ENCODE measurements around the gene ZBTB8A. TPM values are rescaled to one million over a fixed set of nuclear protein-coding genes. Genes with fewer than 3 reads are reported as not detected.
"Not testable (repeated sequence)": the region's sequence is repeated elsewhere in the genome, so short reads cannot be mapped to it uniquely, and the experiment has no call there.

Gene ZBTB8A
- total and polyA plus RNA-seq, 2 of the 8 experiments (the other 6 are each of a cell fraction or from before 2014, with no cell fraction given): 2.9 to 10.4 TPM

DNA sequence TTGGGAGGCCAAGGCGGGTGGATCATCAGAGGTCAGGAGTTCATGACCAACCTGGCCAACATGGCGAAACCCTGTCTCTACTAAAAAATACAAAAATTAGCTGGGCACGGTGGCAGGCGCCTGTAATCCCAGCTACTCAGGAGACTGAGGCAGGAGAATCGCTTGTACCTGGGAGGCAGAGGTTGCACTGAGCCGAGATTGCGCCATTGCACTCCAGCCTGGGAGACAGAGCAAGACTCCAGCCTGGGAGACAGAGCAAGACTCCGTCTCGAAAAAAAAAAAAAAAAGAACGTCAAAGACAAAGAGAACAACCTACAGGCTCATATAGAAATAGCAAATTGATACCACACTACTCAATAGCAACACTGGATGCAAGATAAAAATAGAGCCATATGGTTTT is 10.7 kb upstream of the ZBTB8A start:
- H2AFZ ChIP-seq (ENCODE audit: low read length); H2BK120ac ChIP-seq (replicated peaks; ENCODE audit: low read depth, low read length); H2AK5ac ChIP-seq (ENCODE audit: low read depth, low read length); H4K91ac ChIP-seq (replicated peaks; ENCODE audit: insufficient read length, low read length); H2BK15ac ChIP-seq (ENCODE audit: low read length); H2BK20ac ChIP-seq (ENCODE audit: low read length); H3K23ac ChIP-seq (ENCODE audit: insufficient read length); H3K27ac ChIP-seq (ENCODE audit: low read depth, low read length); H3K9me3 ChIP-seq (ENCODE audit: insufficient read depth in 2 of 2, low read depth in 1 of 2, low read length in 1 of 2); H2BK12ac ChIP-seq (ENCODE audit: low read depth, low read length); H4K20me1 ChIP-seq (replicated peaks in 1 of 2; ENCODE audit: control insufficient read depth in 1 of 2, insufficient read depth in 2 of 2, low read length in 2 of 2); H3K56ac ChIP-seq (replicated peaks; ENCODE audit: insufficient read length, low read depth, low read length); H3K4me2 ChIP-seq (ENCODE audit: insufficient read depth in 1 of 2, low read depth in 2 of 2, low read length in 2 of 2); H3K4ac ChIP-seq (replicated peaks; ENCODE audit: insufficient read length, low read depth, low read length); H3K23me2 ChIP-seq (ENCODE audit: low read depth, low read length); DNase-seq (ENCODE audit: low read depth in 1 of 2, low spot score in 2 of 2); H4K5ac ChIP-seq (ENCODE audit: insufficient read length, low read depth, low read length); H3K36me3 ChIP-seq (ENCODE audit: control insufficient read depth in 2 of 4, insufficient read depth in 4 of 4, low read length in 3 of 4); H3K27me3 ChIP-seq (replicated peaks in 1 of 4; ENCODE audit: control insufficient read depth in 3 of 4, extremely low read depth in 1 of 4, insufficient read depth in 3 of 4, low read length in 3 of 4); H2BK5ac ChIP-seq (ENCODE audit: low read depth, low read length); H3K14ac ChIP-seq (ENCODE audit: insufficient read length); POLR2A ChIA-PET (ENCODE audit: partially characterized antibody); H3K9ac ChIP-seq (replicated peaks in 1 of 4; ENCODE audit: extremely low read depth in 1 of 4, low read depth in 3 of 4, low read length in 3 of 4); H3K4me1 ChIP-seq (replicated peaks in 1 of 4; ENCODE audit: control insufficient read depth in 3 of 4, insufficient read depth in 4 of 4, low read length in 3 of 4); H3K4me3 ChIP-seq (ENCODE audit: extremely low read depth in 1 of 4, insufficient read depth in 2 of 4, low read depth in 3 of 4, low read length in 4 of 4); H3K79me2 ChIP-seq (ENCODE audit: control insufficient read depth in 1 of 2, insufficient read depth in 2 of 2, low read length in 2 of 2); H3K79me1 ChIP-seq (ENCODE audit: low read depth, low read length); FAIRE-seq; H4K8ac ChIP-seq (ENCODE audit: extremely low read depth, insufficient read depth, low read length); H3K18ac ChIP-seq (ENCODE audit: extremely low read depth, low read length): not testable (repeated sequence)
- WGBS, 2 experiments (ENCODE audit: extremely low coverage in 1 of 2, insufficient coverage in 1 of 2, insufficient read length in 1 of 2, insufficient replicate concordance in 2 of 2, low coverage in 1 of 2, low lambda C conversion rate in 2 of 2, missing lambda C conversion rate in 1 of 2): 84% methylated on average over 8 of the region's 10 CpGs; no CpG with 5 or more reads in 1 of the 2 experiments
- CTCF ChIA-PET (ENCODE audit: partially characterized antibody): interaction anchor here (0.8 to 1.9 kb wide), 3 partner anchors 8 to 212 kb away, joined by 3 to 6 read pairs (median 5); no protein-coding TSS in a partner anchor
